Activated CD4-positive, alpha-beta T cell treated with anti-CD3 and anti-CD28 coated beads for 36 hours (primary cell): ENCODE data around the gene CD63. TPM values are rescaled to one million over a fixed set of nuclear protein-coding genes. Genes with fewer than 3 reads are reported as not detected.

Experiments
- ATAC-seq: fragments of 200-7000 bp; cut with Tn5 transposase; one replicate; pipeline ENCODE4 v1.10.0; 2021; ENCODE audit warnings: mild to moderate bottlenecking, moderate library complexity
- CTCF ChIA-PET: fragments of 350-600 bp; sonication (Branson Sonifier 250); formaldehyde crosslinking; loops from one replicate; lab custom pipeline; 2021; ENCODE audit warnings: antibody characterized with exemption; lab: Charles Lee
- POLR2A ChIA-PET: fragments of 350-600 bp; sonication (Branson Sonifier 250); formaldehyde crosslinking; loops from one replicate; lab custom pipeline; 2021; ENCODE audit warnings: antibody characterized with exemption, inconsistent platforms; lab: Charles Lee
- DNase-seq: peaks from one replicate; pipeline ENCODE4 v3.0.0-alpha.2; 2020
- H3K27ac Mint-ChIP-seq: one replicate; pipeline ENCODE4 v1.8.0; 2021; ENCODE audit warnings: mixed read lengths
- H3K27me3 Mint-ChIP-seq: one replicate; pipeline ENCODE4 v1.8.0; 2021; ENCODE audit warnings: mixed read lengths
- H3K36me3 Mint-ChIP-seq: one replicate; pipeline ENCODE4 v1.8.0; 2021; ENCODE audit warnings: low read depth, mixed read lengths
- H3K4me1 Mint-ChIP-seq: one replicate; pipeline ENCODE4 v1.8.0; 2021; ENCODE audit warnings: mixed read lengths
- H3K4me3 Mint-ChIP-seq: one replicate; pipeline ENCODE4 v1.8.0; 2021; ENCODE audit warnings: mild to moderate bottlenecking, moderate library complexity, mixed read lengths
- H3K9me3 Mint-ChIP-seq: one replicate; pipeline ENCODE4 v1.8.0; 2021; ENCODE audit warnings: low read depth, mixed read lengths
- intact Hi-C, 2 experiments: fragments of 100-400 bp; cut with DNase I in 1 of 2; cut with micrococcal nuclease in 1 of 2; formaldehyde crosslinking; loops; one replicate each; pipeline versions ENCODE4 v1.14.2 to v1.15.1; 2022 to 2024; cut with DNase I, micrococcal nuclease
- total RNA-seq, 2 experiments: library from RNA; stranded (reverse); gene quantifications; one replicate each; pipeline ENCODE4 v1.2.3, GENCODE V29; 2021

Gene CD63
- total RNA-seq, 2 experiments from 2014 or later, result 113 to 122 TPM

GRCh38 chr12:55729819-55730818 lies 1.3 kb upstream of the CD63 start:
- DNase-seq (peak; percentile 51), ATAC-seq (peak; percentile 34)
- H3K4me3 Mint-ChIP-seq, result peak overlapping the region; percentile 93
- intact Hi-C loops, result loop anchor here (1.0 to 2.0 kb wide), 5 partner anchors 8 to 375 kb away; partner anchors contain the start of genes BLOC1S1 (in 2 of the 2), PA2G4 (in 1 of the 2), PYM1 (in 1 of the 2) and RPS26 (in 1 of the 2)
- CTCF ChIA-PET, result interaction anchor here (0.6 to 2.8 kb wide), 18 partner anchors 9 to 539 kb away, joined by 3 to 48 read pairs (median 4); partner anchors contain the start of genes BLOC1S1, DNAJC14, RDH5 and ZC3H10
- H3K36me3 Mint-ChIP-seq, result peaks cover 5% of the 10 kb centered on the region
- POLR2A ChIA-PET, result interaction anchor here (0.9 to 2.0 kb wide), 3 partner anchors 8 to 313 kb away, joined by 3 to 9 read pairs (median 3); no protein-coding TSS in a partner anchor
- H3K4me1 Mint-ChIP-seq, result peaks cover 30% of the 10 kb centered on the region
- peak overlapping the region; percentile 95 for H3K27ac Mint-ChIP-seq
- H3K9me3 Mint-ChIP-seq, result no peaks in the 10 kb centered on the region
- H3K27me3 Mint-ChIP-seq, result no peaks in the 10 kb centered on the region

- Mint-ChIP-seq H3K27ac (peak overlapping the region; percentile 45), H3K9me3 (no peaks in the 10 kb centered on the region), H3K4me3 (peak overlapping the region; percentile 93), H3K36me3 (peaks cover 9% of the 10 kb centered on the region), H3K4me1 (peaks cover 34% of the 10 kb centered on the region), H3K27me3 (no peaks in the 10 kb centered on the region)
- intact Hi-C loops, result loop anchor here in 1 of 2 experiments (2.0 kb wide), 1 partner anchor 312 kb away; the partner anchor contains the start of gene RPS26
- ATAC-seq (peak; percentile 6), DNase-seq (peak; percentile 45)
- POLR2A ChIA-PET, result interaction anchor here (0.6 to 2.0 kb wide), 2 partner anchors 10 to 304 kb away, joined by 3 to 9 read pairs; no protein-coding TSS in a partner anchor
- CTCF ChIA-PET, result interaction anchor here (0.5 to 2.8 kb wide), 5 partner anchors 10 to 90 kb away, joined by 3 to 48 read pairs (median 4); partner anchors contain the start of gene BLOC1S1
Measured at GRCh38 chr12:55728186-55728938, 447 bp downstream of the CD63 start.

- DNase-seq (no peak), ATAC-seq (no peak)
- ChIA-PET POLR2A (no interaction called here), CTCF (interaction anchor here (1.1 kb wide), 1 partner anchor 11 kb away, joined by 3 read pairs; no protein-coding TSS in a partner anchor)
- Mint-ChIP-seq H3K4me1 (peaks cover 34% of the 10 kb centered on the region), H3K4me3 (peak overlapping the region; percentile 93), H3K36me3 (peaks cover 9% of the 10 kb centered on the region), H3K27ac (peak overlapping the region; percentile 45), H3K9me3 (no peaks in the 10 kb centered on the region), H3K27me3 (no peaks in the 10 kb centered on the region)
- intact Hi-C loops, result loop anchor here in 1 of 2 experiments (2.0 kb wide), 1 partner anchor 313 kb away; the partner anchor contains the start of gene RPS26
Measured at GRCh38 chr12:55727643-55728185, 1.1 kb downstream of the CD63 start.

GRCh38 chr12:55726971-55727370 lies 1.8 kb downstream of the CD63 start:
- Mint-ChIP-seq H3K4me3 (peak overlapping the region; percentile 93), H3K27me3 (no peaks in the 10 kb centered on the region), H3K4me1 (peaks cover 34% of the 10 kb centered on the region), H3K9me3 (no peaks in the 10 kb centered on the region), H3K27ac (peak overlapping the region; percentile 45), H3K36me3 (peaks cover 9% of the 10 kb centered on the region)
- ChIA-PET CTCF (interaction anchor here (0.6 to 1.1 kb wide), 2 partner anchors 9 to 11 kb away, joined by 3 read pairs; no protein-coding TSS in a partner anchor), POLR2A (no interaction called here)
- ATAC-seq, result no peak
- intact Hi-C loops, result no loop called here
- DNase-seq, result no peak

GRCh38 chr12:55725556-55725955 lies 3.3 kb downstream of the CD63 start:
- intact Hi-C loops, result no loop called here
- POLR2A ChIA-PET, result interaction anchor here (0.5 to 1.1 kb wide), 3 partner anchors 12 to 84 kb away, joined by 4 read pairs; no protein-coding TSS in a partner anchor
- DNase-seq, result no peak
- Mint-ChIP-seq H3K4me3 (no peak overlapping the region), H3K9me3 (no peaks in the 10 kb centered on the region), H3K36me3 (peaks cover 9% of the 10 kb centered on the region), H3K27me3 (no peaks in the 10 kb centered on the region), H3K27ac (no peak overlapping the region), H3K4me1 (peaks cover 31% of the 10 kb centered on the region)
- ATAC-seq, result no peak
- CTCF ChIA-PET, result interaction anchor here (0.9 to 1.8 kb wide), 8 partner anchors 8 to 318 kb away, joined by 3 to 18 read pairs (median 4); partner anchors contain the start of genes BLOC1S1 and RAB5B

- intact Hi-C loops, result loop anchor here in 1 of 2 experiments (1.0 kb wide), 1 partner anchor 12 kb away; no protein-coding TSS in a partner anchor
- Mint-ChIP-seq H3K9me3 (no peaks in the 10 kb centered on the region), H3K27me3 (no peaks in the 10 kb centered on the region), H3K36me3 (peaks cover 9% of the 10 kb centered on the region), H3K4me3 (no peak overlapping the region), H3K4me1 (peaks cover 24% of the 10 kb centered on the region), H3K27ac (no peak overlapping the region)
- CTCF ChIA-PET, result interaction anchor here (0.7 to 1.8 kb wide), 13 partner anchors 9 to 319 kb away, joined by 3 to 18 read pairs (median 4); partner anchors contain the start of genes BLOC1S1 and RAB5B
- DNase-seq (no peak), ATAC-seq (no peak)
- POLR2A ChIA-PET, result interaction anchor here (0.5 to 1.1 kb wide), 3 partner anchors 12 to 84 kb away, joined by 4 read pairs; no protein-coding TSS in a partner anchor
Measured at GRCh38 chr12:55724940-55725309, 3.9 kb downstream of the CD63 start.

GRCh38 chr12:55724226-55724939 lies 4.4 kb downstream of the CD63 start:
- peak; percentile 54 for ATAC-seq
- Mint-ChIP-seq H3K36me3 (peaks cover 9% of the 10 kb centered on the region), H3K4me3 (no peak overlapping the region), H3K4me1 (peaks cover 22% of the 10 kb centered on the region), H3K27ac (no peak overlapping the region), H3K9me3 (no peaks in the 10 kb centered on the region), H3K27me3 (no peaks in the 10 kb centered on the region)
- DNase-seq, result peak; percentile 86
- intact Hi-C loops, result loop anchor here in 1 of 2 experiments (1.0 kb wide), 1 partner anchor 13 kb away; no protein-coding TSS in a partner anchor
- POLR2A ChIA-PET, result interaction anchor here (1.1 kb wide), 1 partner anchor 13 kb away, joined by 4 read pairs; no protein-coding TSS in a partner anchor
- CTCF ChIA-PET, result interaction anchor here (0.7 to 2.3 kb wide), 14 partner anchors 8 to 319 kb away, joined by 3 to 19 read pairs (median 4); partner anchors contain the start of genes BLOC1S1 and RAB5B

- Mint-ChIP-seq H3K4me1 (peaks cover 25% of the 10 kb centered on the region), H3K9me3 (no peaks in the 10 kb centered on the region), H3K27me3 (no peaks in the 10 kb centered on the region), H3K4me3 (no peak overlapping the region), H3K36me3 (peaks cover 9% of the 10 kb centered on the region), H3K27ac (no peak overlapping the region)
- DNase-seq (no peak), ATAC-seq (no peak)
- ChIA-PET POLR2A (no interaction called here), CTCF (interaction anchor here (0.6 to 2.3 kb wide), 6 partner anchors 13 to 203 kb away, joined by 3 to 19 read pairs (median 4); no protein-coding TSS in a partner anchor)
- intact Hi-C loops, result loop anchor here in 1 of 2 experiments (1.0 kb wide), 1 partner anchor 14 kb away; no protein-coding TSS in a partner anchor
Measured at GRCh38 chr12:55723516-55724225, 5.1 kb downstream of the CD63 start.

GRCh38 chr12:55722948-55723347 lies 5.9 kb downstream of the CD63 start:
- ATAC-seq (no peak), DNase-seq (no peak)
- Mint-ChIP-seq H3K27me3 (no peaks in the 10 kb centered on the region), H3K4me1 (peaks cover 32% of the 10 kb centered on the region), H3K9me3 (no peaks in the 10 kb centered on the region), H3K27ac (no peak overlapping the region), H3K36me3 (peaks cover 11% of the 10 kb centered on the region), H3K4me3 (no peak overlapping the region)
- intact Hi-C loops, result no loop called here
- ChIA-PET POLR2A (interaction anchor here (0.6 kb wide), 1 partner anchor 252 kb away, joined by 3 read pairs; no protein-coding TSS in a partner anchor), CTCF (interaction anchor here (0.6 to 2.3 kb wide), 7 partner anchors 11 to 203 kb away, joined by 3 to 19 read pairs (median 4); no protein-coding TSS in a partner anchor)
